GM18873 (cell line): ENCODE data around the gene DUSP2.

Source experiments
- ATAC-seq: cut with Tn5 transposase; IDR thresholded peaks from one replicate; pipeline ENCODE4 v1.9.1; 2021; ENCODE audit warnings: mild to moderate bottlenecking, moderate library complexity, moderate number of reproducible peaks; ENCODE audit not compliant: unreplicated experiment, low FRiP score

Gene DUSP2

DNA sequence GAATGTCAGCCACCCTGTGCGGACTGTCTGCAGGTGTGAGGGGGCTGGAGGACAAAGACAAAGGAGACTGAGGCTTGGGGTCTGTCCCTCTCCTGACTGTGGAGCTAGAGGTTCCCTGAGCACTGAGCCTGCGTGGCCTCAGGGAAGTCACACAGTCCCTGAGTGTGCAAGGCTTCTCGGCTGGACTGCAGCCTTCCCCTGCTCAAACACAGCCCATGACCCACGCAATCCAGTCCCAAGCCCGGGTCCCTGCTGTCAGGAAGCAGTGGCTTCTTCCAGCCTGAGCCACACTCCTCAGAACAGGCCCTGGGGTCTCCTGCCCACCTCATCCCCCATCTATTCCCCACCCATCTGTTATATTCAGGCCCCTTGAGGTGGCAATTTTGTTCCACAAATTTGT, 9.6 kb downstream of the DUSP2 start:
- ATAC-seq, result no peak

DNA sequence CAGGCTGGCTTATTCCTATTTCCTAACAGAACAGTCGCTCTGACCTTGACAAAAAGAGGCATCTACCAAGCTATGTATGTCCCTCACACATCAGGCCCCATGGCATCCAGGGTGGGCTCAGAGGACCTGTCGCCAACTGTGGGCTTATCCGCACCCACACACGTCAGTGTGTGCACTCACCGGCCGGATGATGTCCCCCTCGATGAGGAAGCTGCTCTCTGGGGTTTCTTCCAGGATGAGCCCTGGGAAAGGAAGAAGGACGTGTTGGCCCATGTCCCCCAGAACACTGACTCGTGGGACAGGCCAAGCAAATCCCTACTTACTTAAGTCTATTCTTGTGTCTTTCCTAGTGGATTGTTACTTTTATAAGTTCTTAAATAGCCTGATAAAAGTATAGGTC, 10.1 kb downstream of the DUSP2 start:
- ATAC-seq, result no peak

DNA sequence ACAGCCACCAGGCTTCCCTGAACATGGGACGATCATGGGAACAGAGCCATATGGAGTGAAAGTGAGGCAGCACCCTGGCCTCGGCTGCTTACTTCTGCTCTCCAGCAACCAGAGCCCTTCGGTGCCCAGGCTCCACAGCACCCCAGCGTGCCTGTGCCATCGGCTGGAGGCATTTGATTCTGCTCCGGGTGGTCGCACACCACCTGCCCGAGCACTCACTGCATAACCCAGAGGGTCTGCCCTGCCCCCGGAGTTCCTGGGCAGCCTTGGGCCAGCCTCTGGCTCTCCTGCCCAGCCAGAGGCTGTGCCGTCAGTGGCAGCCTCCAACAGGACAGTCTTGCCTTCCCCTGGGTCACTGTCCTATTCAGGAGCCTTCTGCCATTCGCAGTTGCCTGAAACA, 10.8 kb downstream of the DUSP2 start:
- ATAC-seq, result no peak

DNA sequence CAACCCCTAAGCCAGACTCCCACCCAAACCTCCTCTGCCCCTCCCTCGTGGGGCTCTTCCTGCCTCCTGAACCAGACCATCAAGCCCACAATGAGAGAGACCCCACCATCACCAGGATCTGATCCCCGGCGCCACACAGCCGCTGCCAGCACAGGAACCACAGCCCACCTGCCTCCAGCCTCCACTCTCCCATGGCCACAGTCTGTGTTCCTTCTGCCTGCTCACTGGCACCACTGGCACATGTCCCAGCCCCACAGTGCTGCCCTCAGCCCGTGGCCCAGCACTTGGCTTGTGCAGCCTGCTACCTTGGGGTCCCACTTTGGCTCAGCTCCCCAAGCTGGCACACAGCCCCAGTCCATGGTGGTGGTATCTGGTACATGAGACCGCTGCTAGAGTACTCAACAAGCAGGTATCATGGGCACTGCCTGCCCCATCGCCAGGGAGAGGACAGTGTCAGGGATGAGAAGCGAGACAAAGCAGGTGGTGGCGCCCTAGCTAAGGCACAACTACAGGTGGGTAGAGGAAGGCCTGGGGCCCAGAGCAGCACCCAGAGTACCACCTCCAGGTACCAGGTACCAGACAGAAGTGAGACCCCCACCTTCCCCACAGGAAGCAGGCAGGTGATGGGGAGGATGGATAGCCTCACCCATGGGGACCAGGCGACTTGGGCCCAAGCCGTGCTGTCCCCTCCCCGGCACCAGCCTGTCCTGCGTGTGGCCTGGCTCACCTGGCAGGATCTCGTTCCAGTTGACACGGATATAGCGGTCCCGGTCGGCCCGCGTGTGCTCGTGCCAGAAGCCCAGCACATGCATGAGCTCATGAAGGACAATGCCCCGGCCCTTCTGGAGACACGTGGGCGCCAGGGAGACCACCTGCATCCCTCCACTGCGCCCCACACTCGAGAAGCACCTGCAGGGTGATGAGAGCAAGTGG, 13.2 kb downstream of the DUSP2 start:
- no peak for ATAC-seq

DNA sequence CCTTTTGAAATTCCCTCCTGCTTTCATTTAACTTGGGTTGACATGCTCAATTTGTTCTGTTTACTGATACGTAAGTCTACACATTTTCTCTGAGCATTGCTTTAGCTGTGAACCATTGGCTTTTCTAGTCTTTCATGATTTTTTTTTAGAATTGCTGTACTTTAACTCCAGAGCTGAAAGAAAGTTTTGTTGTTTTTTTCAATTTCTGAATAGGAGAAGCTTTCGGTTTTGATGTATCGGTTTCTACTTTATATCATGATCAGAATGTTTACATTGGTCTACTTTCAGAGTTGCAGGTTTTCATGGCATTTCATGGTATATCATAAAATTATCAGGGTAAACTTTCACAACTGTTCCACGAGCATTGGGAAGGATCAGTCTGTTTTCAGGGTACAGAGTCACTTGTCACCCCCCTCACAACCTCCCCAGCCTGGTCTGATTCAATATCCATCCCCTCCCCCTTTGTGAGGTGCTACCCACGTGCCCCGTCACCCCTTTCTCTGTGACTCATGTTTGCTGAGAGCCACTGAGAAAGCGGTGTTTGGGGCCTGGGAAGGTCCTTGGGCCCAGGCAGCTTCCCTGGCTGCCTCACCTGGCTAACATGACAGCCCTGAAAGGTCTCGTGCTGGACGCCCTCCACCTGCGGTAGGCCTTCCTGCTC, 14.0 kb downstream of the DUSP2 start:
- ATAC-seq, result no peak

DNA sequence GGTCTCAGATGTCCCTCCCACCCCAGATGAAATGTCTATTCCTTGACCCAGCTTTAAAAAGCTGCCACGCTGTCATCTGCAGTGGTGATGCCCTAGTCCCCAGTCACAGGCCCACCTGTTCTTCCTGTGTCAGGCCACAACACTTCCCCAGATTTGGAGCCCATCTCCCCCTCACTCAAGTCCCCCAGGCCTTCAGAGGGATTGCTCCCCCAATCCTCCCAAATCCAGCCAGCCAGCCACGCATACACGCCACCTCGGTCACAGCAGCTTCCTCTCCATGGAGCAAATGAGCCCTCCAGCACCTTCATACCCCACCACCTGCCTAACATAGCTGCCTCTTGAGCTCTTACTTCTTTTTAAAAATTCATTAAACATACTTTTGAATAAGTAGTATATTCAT, 14.8 kb downstream of the DUSP2 start:
- no peak for ATAC-seq

DNA sequence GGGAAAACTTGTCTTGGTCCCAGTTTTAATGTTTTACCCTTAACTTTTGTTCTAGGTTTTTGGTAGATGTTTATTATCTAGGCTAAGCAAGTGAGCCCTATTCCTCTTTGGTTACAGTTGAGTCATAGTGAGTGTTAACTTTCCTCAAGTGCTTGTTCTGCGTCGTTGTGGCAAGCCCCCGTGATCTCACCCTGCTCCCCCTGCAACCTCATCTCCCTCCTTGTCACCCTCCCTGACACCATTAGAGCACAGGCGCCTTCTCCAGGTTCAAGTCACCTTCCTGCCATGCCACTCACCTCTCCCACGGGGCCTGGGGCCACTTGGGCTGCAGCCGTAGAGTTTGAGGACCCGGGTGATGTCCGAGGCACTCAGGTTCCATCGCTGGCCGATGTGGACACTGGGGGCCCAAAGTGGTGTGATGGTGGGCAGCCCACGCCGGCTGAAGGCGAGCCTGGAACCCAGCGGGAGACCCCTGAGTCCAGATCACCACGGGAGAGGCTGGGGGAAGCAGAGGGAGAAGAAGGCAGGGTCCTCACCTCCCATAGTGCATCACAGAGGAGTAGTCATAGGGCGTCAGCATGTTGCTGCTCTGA, 15.6 kb downstream of the DUSP2 start:
- ATAC-seq, result no peak

DNA sequence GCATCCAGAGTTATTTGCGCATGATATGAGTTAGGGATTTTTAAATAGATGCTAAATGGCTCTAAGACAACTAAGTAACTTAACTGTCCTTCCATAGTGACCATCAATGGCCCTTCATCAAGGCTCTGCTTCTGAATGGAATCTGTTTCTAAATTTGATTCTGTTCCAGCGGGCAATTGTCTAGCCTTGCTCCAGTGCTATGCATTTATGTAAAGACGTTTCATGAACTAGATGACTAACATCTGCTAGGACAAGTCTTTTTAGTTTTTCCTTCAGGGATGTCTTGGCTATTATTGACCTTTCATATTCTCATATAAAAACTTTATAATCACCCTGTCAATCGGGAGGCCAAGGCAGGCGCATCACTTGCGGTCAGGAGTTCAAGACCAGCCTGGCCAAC, 16.8 kb downstream of the DUSP2 start:
- no peak for ATAC-seq

DNA sequence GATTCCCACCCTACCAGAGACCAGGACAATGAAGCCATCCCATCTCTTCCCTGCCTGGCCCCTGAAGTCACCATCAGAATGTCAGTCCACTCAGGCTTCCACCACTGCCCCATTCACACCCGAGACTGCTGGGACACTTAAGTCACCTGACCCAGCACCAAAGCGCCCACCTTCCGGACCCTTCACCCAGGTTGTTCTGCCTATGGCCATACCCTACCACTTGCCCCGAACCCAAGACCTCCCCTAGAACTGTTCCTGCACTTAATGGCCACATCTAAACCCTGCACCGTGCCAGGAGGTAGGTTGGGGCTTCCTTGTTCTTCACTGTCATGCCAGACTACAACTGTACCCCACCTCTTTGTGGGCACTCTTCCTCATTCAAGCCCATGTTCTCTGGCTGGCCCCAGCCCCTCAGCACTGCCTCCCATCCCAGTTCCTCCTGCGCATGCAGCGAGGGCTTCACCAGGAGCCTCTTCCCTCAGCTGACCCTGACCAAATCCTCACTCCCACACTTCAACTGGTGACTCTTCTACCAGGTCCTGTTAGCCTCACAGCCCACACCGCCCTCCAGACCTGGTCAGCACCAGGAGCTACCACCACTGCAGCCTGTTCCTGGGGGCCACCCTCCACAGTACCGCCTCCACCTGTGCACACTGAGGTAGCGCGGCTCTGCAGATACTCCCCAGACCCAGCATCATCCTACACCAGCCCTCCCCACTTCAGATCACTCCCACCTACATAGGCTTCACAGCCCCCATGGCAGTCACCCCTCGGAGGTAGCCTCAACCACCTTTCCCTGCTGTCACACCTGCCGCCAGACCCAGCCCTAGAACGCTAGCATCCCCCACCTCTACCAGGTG, 20.6 kb downstream of the DUSP2 start:
- ATAC-seq, result no peak

DNA sequence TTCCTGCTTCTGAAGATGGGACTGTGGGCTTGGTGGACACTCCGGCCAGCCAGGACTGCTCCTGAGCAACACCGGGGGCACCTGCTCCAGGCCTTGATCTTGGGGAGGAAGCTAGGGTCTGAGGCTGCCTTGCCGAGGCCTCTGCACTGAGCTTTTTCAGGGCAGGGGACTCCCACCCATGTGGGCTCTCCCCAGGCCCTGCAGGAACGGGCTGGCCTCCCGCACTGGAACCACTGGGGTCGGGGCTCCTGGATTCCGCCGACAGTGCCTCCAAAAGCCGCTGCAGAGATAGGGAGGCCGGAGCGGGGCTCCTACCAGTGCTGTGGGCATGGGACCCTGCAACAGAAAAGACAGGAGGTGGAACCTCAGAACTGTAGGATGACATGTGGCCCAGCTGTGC, 21.3 kb downstream of the DUSP2 start:
- ATAC-seq, result no peak

DNA sequence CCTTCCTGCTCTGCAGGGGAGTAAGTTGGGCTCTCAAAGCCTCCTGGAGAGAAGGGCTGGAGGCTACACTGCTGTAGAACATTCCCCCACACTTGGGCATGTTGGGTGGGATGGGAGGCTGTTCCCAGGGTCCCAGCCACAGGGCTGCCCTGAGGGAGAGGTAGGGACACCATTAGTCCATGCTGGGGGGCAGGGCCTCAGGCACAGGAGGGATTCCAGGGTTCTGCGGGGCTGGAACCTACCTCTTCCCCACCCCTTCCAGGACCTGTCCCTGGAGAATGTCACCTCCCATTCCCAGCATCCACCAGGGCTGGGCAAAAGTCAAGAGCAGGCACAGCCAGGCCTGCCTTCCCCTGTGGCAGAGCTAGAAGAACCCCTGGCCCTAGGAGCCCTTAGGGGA, 21.9 kb downstream of the DUSP2 start:
- no peak for ATAC-seq

DNA sequence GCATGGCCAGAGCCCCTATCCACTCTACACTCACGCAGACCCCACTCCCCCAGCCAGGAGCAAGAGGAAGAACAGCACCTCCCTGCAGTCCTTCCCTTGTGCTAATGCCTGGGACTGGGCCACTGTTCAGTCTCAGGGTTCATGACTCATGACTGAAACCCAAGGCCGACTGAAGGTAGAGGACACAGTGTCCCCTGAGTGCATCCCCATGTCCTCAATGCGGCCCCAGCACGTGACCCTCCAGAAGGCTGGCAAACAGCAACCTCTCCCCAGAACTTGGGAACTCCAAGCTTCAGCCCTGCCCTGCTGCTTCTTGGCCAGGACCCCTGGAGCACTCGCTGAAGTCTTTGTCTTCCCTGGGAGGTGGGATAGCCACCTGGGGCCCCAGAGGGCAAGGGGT, 22.8 kb downstream of the DUSP2 start:
- no peak for ATAC-seq

DNA sequence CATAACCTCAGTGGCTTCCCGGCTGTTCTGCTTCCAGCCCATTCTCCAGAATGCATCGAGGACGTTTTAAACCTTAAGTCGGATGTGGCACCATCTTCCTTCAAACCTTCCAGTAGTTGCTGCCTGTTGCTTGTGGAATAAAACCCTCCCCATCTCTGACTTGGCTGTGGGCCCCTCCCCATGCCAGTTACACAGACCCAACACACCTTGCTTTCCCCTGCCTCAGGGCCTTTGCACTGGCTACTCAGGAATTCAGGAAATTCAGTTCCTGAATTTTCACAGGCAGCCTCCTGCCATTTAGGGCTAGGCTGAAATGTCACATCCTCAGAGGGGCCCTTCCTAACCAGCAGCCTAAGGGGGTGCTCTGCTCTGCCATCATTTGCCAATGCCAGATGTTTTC, 23.8 kb downstream of the DUSP2 start:
- ATAC-seq, result no peak

DNA sequence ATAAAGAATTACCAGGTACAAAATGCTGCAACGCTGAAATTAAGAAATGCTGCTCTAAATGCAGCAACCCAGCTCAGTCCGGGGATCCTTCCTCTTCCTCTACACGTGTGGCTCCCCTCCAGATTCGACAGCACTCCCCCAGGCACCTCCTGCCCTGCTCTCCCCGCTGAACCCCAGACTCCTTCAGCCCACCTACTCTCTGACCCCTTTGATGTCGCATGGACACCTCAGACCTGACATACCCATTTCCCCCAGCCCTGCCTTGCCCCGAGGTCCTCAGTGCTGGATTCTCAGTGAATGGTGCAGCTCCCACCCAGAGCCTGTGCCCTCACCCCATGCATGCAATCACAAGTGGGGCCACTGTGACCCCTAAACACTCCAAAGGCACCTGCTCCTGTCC, 24.2 kb downstream of the DUSP2 start:
- no peak for ATAC-seq

DNA sequence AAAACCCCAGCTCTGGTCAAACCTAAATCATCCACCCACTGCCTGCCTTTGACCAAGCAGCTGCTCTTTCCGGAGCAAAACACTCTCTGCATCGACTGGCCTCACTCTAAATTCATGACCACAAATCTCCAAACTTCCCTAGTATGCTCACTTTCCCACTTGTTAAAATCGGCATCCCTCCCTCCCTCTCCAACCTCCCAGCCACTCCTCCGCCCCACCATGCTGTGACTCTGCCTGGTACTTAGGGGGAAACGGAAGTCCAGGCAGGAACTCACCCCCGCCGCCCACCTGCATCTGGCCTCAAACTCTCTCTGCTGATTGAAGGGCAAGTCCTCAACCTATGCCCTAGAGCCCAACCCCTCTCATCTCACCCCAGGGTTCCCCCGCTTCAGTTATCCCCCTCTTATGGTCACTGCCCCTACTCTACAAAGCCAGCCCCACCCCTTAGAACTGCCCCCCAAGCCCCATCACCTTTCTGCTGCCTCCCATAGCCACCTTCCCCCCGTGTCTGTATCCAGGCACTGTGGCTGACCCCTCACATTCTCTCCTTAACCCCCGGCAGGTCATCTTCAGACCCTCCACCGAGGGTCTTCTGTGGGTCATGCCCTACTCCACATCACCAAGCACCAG, 25.0 kb downstream of the DUSP2 start:
- ATAC-seq, result no peak

DNA sequence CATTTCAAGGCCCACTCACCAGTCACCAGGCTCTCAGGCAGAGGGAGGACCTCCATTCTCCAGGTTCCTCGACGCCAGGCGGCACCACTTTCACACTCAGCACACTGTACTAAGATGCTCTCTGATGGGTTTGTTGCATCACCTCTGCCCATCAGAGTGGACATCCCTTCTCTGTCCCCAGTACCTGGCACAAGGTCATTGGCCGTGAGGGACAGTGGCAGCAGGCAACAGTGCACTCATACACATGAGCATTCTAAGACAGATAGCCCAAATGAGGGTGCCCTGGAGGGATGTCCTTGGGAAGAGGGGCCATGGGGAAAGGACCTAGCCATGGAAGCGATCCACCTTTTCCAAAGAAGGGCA, 25.9 kb downstream of the DUSP2 start:
- ATAC-seq, result no peak

DNA sequence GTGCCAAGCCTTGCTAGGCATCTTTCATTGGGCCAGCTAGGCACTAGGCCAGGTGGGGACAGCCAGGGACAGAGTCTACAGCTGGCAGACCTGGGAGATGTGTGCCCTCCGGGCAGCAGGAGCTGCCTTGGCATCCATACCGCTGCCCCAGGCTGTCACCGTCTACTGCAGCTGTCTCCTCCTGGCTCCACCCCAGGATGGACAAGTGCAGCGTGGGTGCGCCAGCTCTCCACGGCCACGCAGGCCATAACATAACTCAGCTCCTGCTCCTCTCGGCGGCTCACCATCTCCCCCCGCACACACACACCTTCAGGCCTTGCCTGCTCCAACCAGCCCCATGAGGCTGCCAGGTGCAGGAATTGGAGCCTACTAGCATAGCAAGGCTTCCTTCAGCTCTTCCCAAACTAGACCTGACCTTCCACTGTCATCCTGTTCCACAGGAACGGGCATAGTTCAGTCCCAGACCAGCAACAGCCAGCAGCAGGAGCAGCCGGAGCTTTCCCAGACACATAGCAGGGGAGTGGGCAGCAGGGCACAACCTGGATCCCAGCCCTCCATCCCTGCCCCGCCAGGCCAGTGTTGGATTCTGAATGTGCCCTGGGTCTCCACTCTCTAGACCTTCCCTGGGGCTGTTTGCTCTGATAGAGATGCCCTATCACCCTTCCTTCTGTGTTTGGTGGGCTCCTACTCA, 26.4 kb downstream of the DUSP2 start:
- ATAC-seq, result no peak

DNA sequence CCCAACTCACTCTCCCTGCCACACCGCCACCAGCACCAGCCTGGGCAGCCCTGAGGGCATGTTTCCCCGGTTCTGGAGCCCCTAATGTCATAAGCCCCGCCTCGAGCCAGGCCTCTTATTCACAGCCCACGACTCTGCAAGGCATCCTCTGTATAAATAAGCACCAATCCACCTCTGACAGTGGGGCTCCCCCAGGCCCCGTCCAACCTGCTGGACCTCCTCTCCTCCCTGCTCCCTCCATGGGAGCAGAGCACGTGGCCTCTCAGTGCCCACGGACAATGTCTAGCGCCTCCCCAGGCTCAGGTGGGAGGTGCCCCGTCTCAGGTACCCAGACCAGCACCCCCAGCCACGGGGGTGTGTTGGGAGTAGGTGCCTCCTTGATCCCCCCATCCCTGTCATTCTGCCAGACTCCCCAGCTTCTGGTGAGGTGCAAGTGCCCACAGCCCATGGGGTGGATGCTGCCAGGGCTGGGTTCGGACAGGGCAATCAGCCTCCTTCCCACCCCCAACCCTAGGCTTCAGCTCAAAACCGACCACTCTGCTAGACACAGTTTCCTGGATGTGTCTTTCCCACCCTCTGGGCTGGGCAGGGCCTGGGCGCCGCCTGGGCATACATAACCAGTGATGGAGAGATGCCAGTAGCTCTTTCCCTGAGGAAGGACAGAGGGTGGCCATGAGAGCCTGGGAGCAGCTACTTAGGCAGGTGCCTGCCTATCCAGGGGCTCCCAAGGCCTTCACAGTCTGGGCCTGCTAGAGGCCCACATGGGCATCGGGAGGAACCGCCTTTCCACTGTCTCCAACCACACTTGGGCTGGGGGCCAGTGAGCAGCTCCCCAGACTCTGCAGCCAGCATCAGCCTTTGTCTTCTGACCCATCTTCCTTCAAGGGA, 27.3 kb downstream of the DUSP2 start:
- ATAC-seq, result no peak
